Karpas-422 (cell line): Measurements from ENCODE around the gene PIK3R4. TPM values are rescaled to one million over a fixed set of nuclear protein-coding genes. Genes with fewer than 3 reads are reported as not detected.

Experiments used
- DNase-seq: peaks from one replicate; pipeline ENCODE4 v3.0.0-alpha.2; 2015
- H2AFZ ChIP-seq: fragments of 200-600 bp; sonication (generic); 2 replicates; pipeline ENCODE4 v1.6.1; 2014; ENCODE audit warnings: antibody characterized with exemption, low read length, mixed read lengths
- H3K27ac ChIP-seq: fragments of 200-600 bp; sonication (generic); 2 replicates; pipeline ENCODE4 v1.5.1; 2014; ENCODE audit warnings: mild to moderate bottlenecking, low read length, moderate library complexity
- H3K27me3 ChIP-seq: fragments of 200-600 bp; sonication (generic); 2 replicates; pipeline ENCODE4 v1.6.1; 2014; ENCODE audit warnings: low read length, mixed read lengths
- H3K36me3 ChIP-seq: fragments of 200-600 bp; sonication (generic); 2 replicates; pipeline ENCODE4 v1.6.1; 2014; ENCODE audit warnings: low read length, mixed read lengths; ENCODE audit not compliant: insufficient read depth
- H3K4me1 ChIP-seq: fragments of 200-600 bp; sonication (generic); 2 replicates; pipeline ENCODE4 v1.6.1; 2014; ENCODE audit warnings: mild to moderate bottlenecking, low read length, mixed read lengths
- H3K4me2 ChIP-seq: fragments of 200-600 bp; sonication (generic); 2 replicates; pipeline ENCODE4 v1.6.1; 2014; ENCODE audit warnings: low read length, low read depth, mild to moderate bottlenecking; ENCODE audit not compliant: poor library complexity, severe bottlenecking
- H3K4me3 ChIP-seq: fragments of 200-600 bp; sonication (generic); 2 replicates; pipeline ENCODE4 v1.5.1; 2014; ENCODE audit warnings: mild to moderate bottlenecking, antibody characterized with exemption, low read length, mixed read lengths
- H3K79me2 ChIP-seq: fragments of 200-600 bp; sonication (generic); 2 replicates; pipeline ENCODE4 v1.6.1; 2014; ENCODE audit warnings: mild to moderate bottlenecking, low read length, mixed read lengths
- H3K9ac ChIP-seq: fragments of 200-600 bp; sonication (generic); 2 replicates; pipeline ENCODE4 v1.6.0; 2014; ENCODE audit warnings: low read length
- H3K9me2 ChIP-seq: fragments of 200-600 bp; sonication (generic), shearing (Covaris generic); replicated peaks from 2 replicates; pipeline ENCODE4 v1.6.0; 2014; ENCODE audit warnings: mild to moderate bottlenecking, low read length, moderate library complexity; ENCODE audit not compliant: insufficient read depth
- H3K9me3 ChIP-seq: fragments of 300-700, 200-600 bp; sonication (generic); 2 replicates; pipeline ENCODE4 v1.6.1; 2014; ENCODE audit warnings: low read length, mixed read lengths
- H4K20me1 ChIP-seq: fragments of 200-600 bp; sonication (generic); 2 replicates; pipeline ENCODE4 v1.6.1; 2014; ENCODE audit warnings: mild to moderate bottlenecking, antibody characterized with exemption, low read length, low read depth; ENCODE audit not compliant: insufficient read depth
- total RNA-seq: library from RNA; depleted of rRNA; stranded (reverse); fragments of >200 nt; shearing (Covaris generic); gene quantifications from 2 replicates; pipeline ENCODE4 v1.2.3, GENCODE V29; 2014; ENCODE audit warnings: low replicate concordance

PIK3R4 gene
- total RNA-seq, 1 experiment from 2014 or later = 46.8 TPM

- Histone ChIP-seq H4K20me1 (no peaks in the 10 kb centered on the region), H3K4me1 (peaks cover 21% of the 10 kb centered on the region), H3K79me2 (no peaks in the 10 kb centered on the region), H3K4me3 (no peak overlapping the region), H3K36me3 (no peaks in the 10 kb centered on the region), H3K9me2 (no peaks in the 10 kb centered on the region), H2AFZ (no peak overlapping the region), H3K27ac (no peak overlapping the region), H3K4me2 (no peak overlapping the region), H3K27me3 (no peaks in the 10 kb centered on the region), H3K9ac (no peak overlapping the region), H3K9me3 (no peaks in the 10 kb centered on the region)
- DNase-seq = no peak
Observed at GRCh38 chr3:130656627-130657026, 90.0 kb downstream of the PIK3R4 start.

GRCh38 chr3:130654921-130655320 is 91.7 kb downstream of the PIK3R4 start:
- Histone ChIP-seq H3K9me2 (no peaks in the 10 kb centered on the region), H3K36me3 (no peaks in the 10 kb centered on the region), H4K20me1 (no peaks in the 10 kb centered on the region), H3K9ac (no peak overlapping the region), H3K79me2 (no peaks in the 10 kb centered on the region), H3K4me3 (no peak overlapping the region), H3K27ac (no peak overlapping the region), H2AFZ (no peak overlapping the region), H3K27me3 (no peaks in the 10 kb centered on the region), H3K4me1 (peaks cover 16% of the 10 kb centered on the region), H3K9me3 (no peaks in the 10 kb centered on the region), H3K4me2 (no peak overlapping the region)
- DNase-seq = peak; percentile 43

GRCh38 chr3:130654091-130654490 is 92.5 kb downstream of the PIK3R4 start:
- Histone ChIP-seq H3K79me2 (no peaks in the 10 kb centered on the region), H3K27me3 (no peaks in the 10 kb centered on the region), H3K27ac (no peak overlapping the region), H3K4me3 (no peak overlapping the region), H2AFZ (no peak overlapping the region), H3K36me3 (no peaks in the 10 kb centered on the region), H3K4me1 (peaks cover 8% of the 10 kb centered on the region), H3K9ac (no peak overlapping the region), H3K9me2 (no peaks in the 10 kb centered on the region), H3K4me2 (no peak overlapping the region), H4K20me1 (no peaks in the 10 kb centered on the region), H3K9me3 (no peaks in the 10 kb centered on the region)
- peak; percentile 9 for DNase-seq

GRCh38 chr3:130649061-130649654 is 97.5 kb downstream of the PIK3R4 start:
- no peak overlapping the region for H3K27ac ChIP-seq
- H3K36me3 ChIP-seq = no peaks in the 10 kb centered on the region
- no peaks in the 10 kb centered on the region for H3K79me2 ChIP-seq
- no peak overlapping the region for H3K9ac ChIP-seq
- H3K9me2 ChIP-seq = no peaks in the 10 kb centered on the region
- no peak overlapping the region for H3K4me2 ChIP-seq
- no peak overlapping the region for H3K4me3 ChIP-seq
- H3K9me3 ChIP-seq = no peaks in the 10 kb centered on the region
- no peaks in the 10 kb centered on the region for H3K27me3 ChIP-seq
- no peak for DNase-seq
- H4K20me1 ChIP-seq = no peaks in the 10 kb centered on the region
- H3K4me1 ChIP-seq = peaks cover 8% of the 10 kb centered on the region
- H2AFZ ChIP-seq = no peak overlapping the region

GRCh38 chr3:130648293-130648692 is 98.3 kb downstream of the PIK3R4 start:
- no peak for DNase-seq
- Histone ChIP-seq H3K4me2 (no peak overlapping the region), H2AFZ (no peak overlapping the region), H3K4me1 (peaks cover 8% of the 10 kb centered on the region), H3K36me3 (no peaks in the 10 kb centered on the region), H3K79me2 (no peaks in the 10 kb centered on the region), H3K9ac (no peak overlapping the region), H3K9me2 (no peaks in the 10 kb centered on the region), H3K4me3 (no peak overlapping the region), H3K27ac (no peak overlapping the region), H3K27me3 (no peaks in the 10 kb centered on the region), H3K9me3 (no peaks in the 10 kb centered on the region), H4K20me1 (no peaks in the 10 kb centered on the region)

- no peak overlapping the region for H3K27ac ChIP-seq
Observed at GRCh38 chr3:130645261-130645660, 101.4 kb downstream of the PIK3R4 start.

GRCh38 chr3:130644628-130645253 is 101.9 kb downstream of the PIK3R4 start:
- H2AFZ ChIP-seq = no peak overlapping the region
- no peaks in the 10 kb centered on the region for H4K20me1 ChIP-seq
- H3K9me3 ChIP-seq = no peaks in the 10 kb centered on the region
- H3K27me3 ChIP-seq = no peaks in the 10 kb centered on the region
- no peak overlapping the region for H3K4me3 ChIP-seq
- no peak overlapping the region for H3K4me2 ChIP-seq
- no peak overlapping the region for H3K9ac ChIP-seq
- H3K4me1 ChIP-seq = no peaks in the 10 kb centered on the region
- DNase-seq = no peak
- no peaks in the 10 kb centered on the region for H3K36me3 ChIP-seq
- no peak overlapping the region for H3K27ac ChIP-seq
- no peaks in the 10 kb centered on the region for H3K79me2 ChIP-seq
- no peaks in the 10 kb centered on the region for H3K9me2 ChIP-seq

More at GRCh38 chr3:130645261-130645660, 101.4 kb downstream of the PIK3R4 start:
- H3K9me2 ChIP-seq = no peaks in the 10 kb centered on the region
- no peak overlapping the region for H2AFZ ChIP-seq
- DNase-seq = no peak
- no peak overlapping the region for H3K4me2 ChIP-seq
- no peaks in the 10 kb centered on the region for H3K79me2 ChIP-seq
- H3K9me3 ChIP-seq = no peaks in the 10 kb centered on the region
- no peak overlapping the region for H3K9ac ChIP-seq
- H3K36me3 ChIP-seq = no peaks in the 10 kb centered on the region
- H3K27me3 ChIP-seq = no peaks in the 10 kb centered on the region
- H3K4me3 ChIP-seq = no peak overlapping the region
- H4K20me1 ChIP-seq = no peaks in the 10 kb centered on the region
- H3K4me1 ChIP-seq = no peaks in the 10 kb centered on the region

GRCh38 chr3:130640027-130640426 is 106.6 kb downstream of the PIK3R4 start:
- Histone ChIP-seq H3K9me3 (no peaks in the 10 kb centered on the region), H3K4me1 (no peaks in the 10 kb centered on the region), H3K9me2 (no peaks in the 10 kb centered on the region), H3K36me3 (no peaks in the 10 kb centered on the region), H2AFZ (no peak overlapping the region), H3K4me2 (no peak overlapping the region), H4K20me1 (no peaks in the 10 kb centered on the region; the same call in 1 of the 2 replicates), H3K27me3 (no peaks in the 10 kb centered on the region), H3K27ac (no peak overlapping the region), H3K4me3 (no peak overlapping the region), H3K79me2 (no peaks in the 10 kb centered on the region), H3K9ac (no peak overlapping the region)
- DNase-seq = no peak
